Lower lobe of right lung (tissue), 2 donors: Measurements from ENCODE around the gene BRCA1. TPM values are rescaled to one million over a fixed set of nuclear protein-coding genes. Genes with fewer than 3 reads are reported as not detected.
A peak's percentile ranks its signal among the peaks of the same experiment; 100 is the strongest.

Experiments used
- ATAC-seq, 2 donors: fragments of 200-7000 bp; cut with Tn5 transposase; one replicate each; pipeline ENCODE4 v1.9.1; 2020 to 2022; ENCODE audit warnings: mild to moderate bottlenecking in 2 of 2, moderate library complexity in 2 of 2
- DNase-seq: peaks from one replicate; pipeline ENCODE4 v3.0.0-alpha.2; 2020
- H3K27ac ChIP-seq: fragments of 200-600 bp; one replicate; pipeline ENCODE4 v1.8.0; 2022
- H3K27me3 ChIP-seq: fragments of 200-600 bp; one replicate; pipeline ENCODE4 v1.8.0; 2022; ENCODE audit warnings: low read depth
- H3K36me3 ChIP-seq: fragments of 200-600 bp; one replicate; pipeline ENCODE4 v1.8.0; 2022; ENCODE audit warnings: mild to moderate bottlenecking
- H3K4me1 ChIP-seq: fragments of 200-600 bp; one replicate; pipeline ENCODE4 v1.8.0; 2022
- H3K4me3 ChIP-seq: fragments of 200-600 bp; one replicate; pipeline ENCODE4 v1.8.0; 2022; ENCODE audit warnings: mild to moderate bottlenecking
- H3K9me3 ChIP-seq: fragments of 200-600 bp; one replicate; pipeline ENCODE4 v1.8.0; 2022
- CTCF ChIP-seq: fragments of 200-600 bp; IDR thresholded peaks from one replicate; pipeline ENCODE4 v1.8.0; 2022; ENCODE audit warnings: antibody characterized with exemption, mild to moderate bottlenecking
- intact Hi-C: fragments of 100-400 bp; cut with DNase I; formaldehyde crosslinking; loops from one replicate; pipeline ENCODE4 v1.11.0; 2022
- total RNA-seq: library from RNA; stranded (reverse); fragmentation: NEBNext Ultra II Directional; extraction: Animal tissue kit (Norgen Biotek cat#: 25700); gene quantifications from one replicate; pipeline ENCODE4 v1.2.1, GENCODE V29; 2021
- donor health status: DM: no; HTN: yes; CAD: no; lungs with severe emphysema.

Gene BRCA1
- total RNA-seq, 1 donor from 2014 or later = 7.4 TPM

GRCh38 chr17:43027091-43028032, 97.8 kb downstream of the BRCA1 start:
- DNase-seq (no peak), ATAC-seq (no peak)
- TF ChIP-seq CTCF = no peak
- Histone ChIP-seq H3K4me3 (no peak overlapping the region), H3K4me1 (peaks cover 13% of the 10 kb centered on the region), H3K9me3 (no peaks in the 10 kb centered on the region), H3K36me3 (no peaks in the 10 kb centered on the region), H3K27me3 (no peaks in the 10 kb centered on the region), H3K27ac (no peak overlapping the region)
- intact Hi-C loops = no loop called here

- Histone ChIP-seq H3K27ac (no peak overlapping the region), H3K9me3 (no peaks in the 10 kb centered on the region), H3K4me3 (no peak overlapping the region), H3K4me1 (peaks cover 15% of the 10 kb centered on the region), H3K36me3 (no peaks in the 10 kb centered on the region), H3K27me3 (no peaks in the 10 kb centered on the region)
- intact Hi-C loops = no loop called here
- ATAC-seq (no peak), DNase-seq (no peak)
- TF ChIP-seq CTCF = no peak
Observed at GRCh38 chr17:43026595-43026994, 98.6 kb downstream of the BRCA1 start.

- Histone ChIP-seq H3K4me3 (no peak overlapping the region), H3K27ac (no peak overlapping the region), H3K27me3 (no peaks in the 10 kb centered on the region), H3K9me3 (no peaks in the 10 kb centered on the region), H3K4me1 (peaks cover 18% of the 10 kb centered on the region), H3K36me3 (no peaks in the 10 kb centered on the region)
- DNase-seq = no peak
- TF ChIP-seq CTCF = no peak
- intact Hi-C loops = no loop called here
- ATAC-seq = no peak
Observed at GRCh38 chr17:43025766-43026537, 99.2 kb downstream of the BRCA1 start.

GRCh38 chr17:43025290-43025657, 99.9 kb downstream of the BRCA1 start:
- no peak for TF ChIP-seq CTCF
- intact Hi-C loops = no loop called here
- DNase-seq (no peak), ATAC-seq (no peak)
- Histone ChIP-seq H3K4me3 (peak overlapping the region; percentile 70), H3K27me3 (no peaks in the 10 kb centered on the region), H3K4me1 (peaks cover 25% of the 10 kb centered on the region), H3K27ac (no peak overlapping the region), H3K9me3 (no peaks in the 10 kb centered on the region), H3K36me3 (no peaks in the 10 kb centered on the region)

- TF ChIP-seq CTCF = peak; percentile 67
- DNase-seq (peak; percentile 89), ATAC-seq (peak; percentile 73 to 84)
- Histone ChIP-seq H3K27ac (peak within 1 kb of the TSS; percentile 73), H3K27me3 (no peaks in the 10 kb centered on the region), H3K9me3 (no peaks in the 10 kb centered on the region), H3K4me1 (peaks cover 31% of the 10 kb centered on the region), H3K36me3 (no peaks in the 10 kb centered on the region), H3K4me3 (peak within 1 kb of the TSS; percentile 70)
- intact Hi-C loops = no loop called here
Observed at GRCh38 chr17:43024407-43025289, 100.5 kb downstream of the BRCA1 start, which contains the start of gene RND2. Gene RND2, plus strand, starts transcription at chr17:43025231. Its CDS starts 117 bp downstream, at chr17:43025348.
